HEK293 (cell line): ENCODE data around the gene DNAJC13.

Experiments used
- CTCF ChIA-PET: fragments of 350-600 bp; formaldehyde crosslinking; extraction: SDS; loops from one replicate; lab custom pipeline; 2021; ENCODE audit warnings: antibody characterized with exemption; lab: Yijun Ruan, JAX
- POLR2A ChIA-PET: fragments of 300-600 bp; formaldehyde crosslinking; extraction: SDS; loops from one replicate; lab custom pipeline; 2020; ENCODE audit warnings: antibody characterized with exemption, inconsistent platforms; lab: Yijun Ruan, JAX
- H3K27ac ChIP-seq: fragments of 200-500 bp; sonication (Bioruptor generic); 2 replicates; pipeline ENCODE4 v1.5.1; 2014; ENCODE audit warnings: low read depth, low read length, control low read depth, inconsistent platforms; ENCODE audit errors: extremely low read depth
- H3K36me3 ChIP-seq, 2 experiments: fragments of 200-500 bp in 1 of 2; sonication (Bioruptor generic) in 1 of 2; 1 replicate in 1 of 2; 2 replicates in 1 of 2; pipeline ENCODE4 v1.5.1; 2014 to 2017; ENCODE audit warnings: inconsistent platforms in 2 of 2, low read length in 2 of 2; ENCODE audit not compliant: control insufficient read depth in 2 of 2, insufficient read depth in 1 of 2
- H3K4me1 ChIP-seq: fragments of 200-500 bp; sonication (Bioruptor generic); 2 replicates; pipeline ENCODE4 v1.5.1; 2014; ENCODE audit warnings: mild to moderate bottlenecking, low read length, inconsistent platforms; ENCODE audit not compliant: control insufficient read depth, insufficient read depth
- H3K4me3 ChIP-seq: 2 replicates; pipeline ENCODE4 v1.5.1; 2011; ENCODE audit warnings: low read depth, mild to moderate bottlenecking, control low read depth, low read length, moderate library complexity
- H3K9me3 ChIP-seq: fragments of 200-500 bp; sonication (Bioruptor generic); 2 replicates; pipeline ENCODE4 v1.5.1; 2014; ENCODE audit warnings: low read depth, low read length, inconsistent platforms; ENCODE audit not compliant: control insufficient read depth, insufficient read depth
- ELK4 ChIP-seq: IDR thresholded peaks from 2 replicates; pipeline ENCODE4 v1.6.1; 2011; ENCODE audit warnings: mild to moderate bottlenecking, low read depth, low read length, borderline replicate concordance
- GLI2 ChIP-seq: fragments of 450-650 bp; formaldehyde crosslinking; IDR thresholded peaks from 2 replicates; pipeline ENCODE4; 2017; ENCODE audit warnings: missing biosample characterization, missing genetic modification characterization, low read depth, borderline replicate concordance
- GLIS2 ChIP-seq: fragments of 450-650 bp; formaldehyde crosslinking; IDR thresholded peaks from 2 replicates; pipeline ENCODE4 v1.5.1; 2016; ENCODE audit warnings: missing biosample characterization, missing genetic modification characterization
- HOXA7 ChIP-seq: sonication (generic); formaldehyde crosslinking; IDR thresholded peaks from 2 replicates; pipeline ENCODE4 v1.8.1; 2022; ENCODE audit warnings: missing genetic modification reagents, borderline replicate concordance
- IKZF3 ChIP-seq: fragments of 450-650 bp; IDR thresholded peaks from 2 replicates; pipeline ENCODE4 v1.5.0; 2018; ENCODE audit warnings: missing biosample characterization, mild to moderate bottlenecking, missing genetic modification characterization, moderate library complexity
- RBAK ChIP-seq: fragments of 450-650 bp; formaldehyde crosslinking; IDR thresholded peaks from 2 replicates; pipeline ENCODE4 v1.5.1; 2016; ENCODE audit warnings: missing biosample characterization, missing genetic modification characterization
- SALL2 ChIP-seq: fragments of 450-650 bp; formaldehyde crosslinking; IDR thresholded peaks from 2 replicates; pipeline ENCODE4 v1.5.0; 2017; ENCODE audit warnings: missing biosample characterization, mild to moderate bottlenecking, missing genetic modification characterization, borderline replicate concordance
- SCRT1 ChIP-seq: fragments of 450-650 bp; formaldehyde crosslinking; IDR thresholded peaks from 2 replicates; pipeline ENCODE4 v1.5.1; 2016; ENCODE audit warnings: missing biosample characterization, missing genetic modification characterization, borderline replicate concordance
- YY1 ChIP-seq: fragments of 450-650 bp; formaldehyde crosslinking; IDR thresholded peaks from 2 replicates; pipeline ENCODE4 v1.5.1; 2018; ENCODE audit warnings: missing biosample characterization, missing genetic modification characterization
- ZBTB1 ChIP-seq: fragments of 450-650 bp; formaldehyde crosslinking; IDR thresholded peaks from 2 replicates; pipeline ENCODE4 v1.5.1; 2016; ENCODE audit warnings: missing biosample characterization, missing genetic modification characterization
- ZNF302 ChIP-seq: fragments of 450-650 bp; formaldehyde crosslinking; IDR thresholded peaks from 2 replicates; pipeline ENCODE4 v1.5.1; 2016; ENCODE audit warnings: missing biosample characterization, missing genetic modification characterization, low read depth
- ZNF488 ChIP-seq: fragments of 450-650 bp; formaldehyde crosslinking; IDR thresholded peaks from 2 replicates; pipeline ENCODE4 v1.5.1; 2016; ENCODE audit warnings: missing biosample characterization, missing genetic modification characterization
- ZNF521 ChIP-seq: fragments of 450-650 bp; formaldehyde crosslinking; IDR thresholded peaks from 2 replicates; pipeline ENCODE4 v1.5.1; 2017; ENCODE audit warnings: missing biosample characterization, mild to moderate bottlenecking, missing genetic modification characterization
- ZNF560 ChIP-seq: fragments of 450-650 bp; formaldehyde crosslinking; IDR thresholded peaks from 2 replicates; pipeline ENCODE4 v1.5.1; 2017; ENCODE audit warnings: missing biosample characterization, missing genetic modification characterization, borderline replicate concordance
- ZNF664 ChIP-seq: fragments of 450-650 bp; formaldehyde crosslinking; IDR thresholded peaks from 2 replicates; pipeline ENCODE4 v1.5.1; 2016; ENCODE audit warnings: missing biosample characterization, missing genetic modification characterization
- ZNF792 ChIP-seq: fragments of 450-650 bp; formaldehyde crosslinking; IDR thresholded peaks from 2 replicates; pipeline ENCODE4 v1.5.1; 2016; ENCODE audit warnings: missing biosample characterization, missing genetic modification characterization
- ZXDB ChIP-seq: fragments of 450-650 bp; formaldehyde crosslinking; IDR thresholded peaks from 2 replicates; pipeline ENCODE4 v1.5.1; 2016; ENCODE audit warnings: missing biosample characterization, missing genetic modification characterization
- TF ChIP-seq, protein P1 (sequence below): fragments of 450-650 bp; formaldehyde crosslinking; IDR thresholded peaks from 2 replicates; pipeline ENCODE4 v1.5.1; 2016; ENCODE audit warnings: missing biosample characterization, missing genetic modification characterization
- TF ChIP-seq, protein P2 (sequence below): fragments of 450-650 bp; formaldehyde crosslinking; IDR thresholded peaks from 2 replicates; pipeline ENCODE4 v1.5.1; 2016; ENCODE audit warnings: missing biosample characterization, missing genetic modification characterization, borderline replicate concordance
- TF ChIP-seq, protein P3 (sequence below): fragments of 450-650 bp; formaldehyde crosslinking; IDR thresholded peaks from 2 replicates; pipeline ENCODE4 v1.5.1; 2016; ENCODE audit warnings: missing biosample characterization, missing genetic modification characterization
- TF ChIP-seq, protein P4 (sequence below): fragments of 450-650 bp; formaldehyde crosslinking; IDR thresholded peaks from 2 replicates; pipeline ENCODE4 v1.5.1; 2016; ENCODE audit warnings: missing biosample characterization, missing genetic modification characterization
- TF ChIP-seq, protein P5 (sequence below): fragments of 450-650 bp; formaldehyde crosslinking; IDR thresholded peaks from 2 replicates; pipeline ENCODE4 v1.5.1; 2017; ENCODE audit warnings: missing biosample characterization, missing genetic modification characterization

Gene DNAJC13

GRCh38 chr3:132509096-132509495, 91.8 kb downstream of the DNAJC13 start (continued):
- TF ChIP-seq, protein P1, sequence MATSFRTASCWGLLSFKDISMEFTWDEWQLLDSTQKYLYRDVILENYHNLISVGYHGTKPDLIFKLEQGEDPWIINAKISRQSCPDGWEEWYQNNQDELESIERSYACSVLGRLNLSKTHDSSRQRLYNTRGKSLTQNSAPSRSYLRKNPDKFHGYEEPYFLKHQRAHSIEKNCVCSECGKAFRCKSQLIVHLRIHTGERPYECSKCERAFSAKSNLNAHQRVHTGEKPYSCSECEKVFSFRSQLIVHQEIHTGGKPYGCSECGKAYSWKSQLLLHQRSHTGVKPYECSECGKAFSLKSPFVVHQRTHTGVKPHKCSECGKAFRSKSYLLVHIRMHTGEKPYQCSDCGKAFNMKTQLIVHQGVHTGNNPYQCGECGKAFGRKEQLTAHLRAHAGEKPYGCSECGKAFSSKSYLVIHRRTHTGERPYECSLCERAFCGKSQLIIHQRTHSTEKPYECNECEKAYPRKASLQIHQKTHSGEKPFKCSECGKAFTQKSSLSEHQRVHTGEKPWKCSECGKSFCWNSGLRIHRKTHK (tag by site-specific recombination), result no peak
- TF ChIP-seq ZNF488 (tag by site-specific recombination) (no peak), ZBTB1 (tag by site-specific recombination) (no peak), ELK4 (no peak), ZXDB (tag by site-specific recombination) (no peak), ZNF792 (tag by site-specific recombination) (no peak), YY1 (no peak), IKZF3 (tag by site-specific recombination) (no peak), SCRT1 (tag by site-specific recombination) (no peak)
- TF ChIP-seq, protein P2, sequence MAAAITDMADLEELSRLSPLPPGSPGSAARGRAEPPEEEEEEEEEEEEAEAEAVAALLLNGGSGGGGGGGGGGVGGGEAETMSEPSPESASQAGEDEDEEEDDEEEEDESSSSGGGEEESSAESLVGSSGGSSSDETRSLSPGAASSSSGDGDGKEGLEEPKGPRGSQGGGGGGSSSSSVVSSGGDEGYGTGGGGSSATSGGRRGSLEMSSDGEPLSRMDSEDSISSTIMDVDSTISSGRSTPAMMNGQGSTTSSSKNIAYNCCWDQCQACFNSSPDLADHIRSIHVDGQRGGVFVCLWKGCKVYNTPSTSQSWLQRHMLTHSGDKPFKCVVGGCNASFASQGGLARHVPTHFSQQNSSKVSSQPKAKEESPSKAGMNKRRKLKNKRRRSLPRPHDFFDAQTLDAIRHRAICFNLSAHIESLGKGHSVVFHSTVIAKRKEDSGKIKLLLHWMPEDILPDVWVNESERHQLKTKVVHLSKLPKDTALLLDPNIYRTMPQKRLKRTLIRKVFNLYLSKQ (tag by site-specific recombination), result no peak
- TF ChIP-seq, all 188 proteins: peak for 0

- ChIA-PET POLR2A (no interaction called here), CTCF (interaction anchor here (0.6 kb wide), 1 partner anchor 1967 kb away, joined by 4 read pairs; no protein-coding TSS in a partner anchor)
- no peaks in the 10 kb centered on the region for H3K9me3 ChIP-seq
- TF ChIP-seq ZNF521, result no peak
- TF ChIP-seq, all 188 proteins: peak for 0
- no peak overlapping the region for H3K27ac ChIP-seq
- peaks cover 1 to 65% of the 10 kb centered on the region in 2 experiments; a peak in 1 of 3 replicates for H3K36me3 ChIP-seq
- H3K4me3 ChIP-seq, result no peak overlapping the region
- H3K4me1 ChIP-seq, result no peaks in the 10 kb centered on the region
Observed at GRCh38 chr3:132509506-132509905, 92.2 kb downstream of the DNAJC13 start.

DNA sequence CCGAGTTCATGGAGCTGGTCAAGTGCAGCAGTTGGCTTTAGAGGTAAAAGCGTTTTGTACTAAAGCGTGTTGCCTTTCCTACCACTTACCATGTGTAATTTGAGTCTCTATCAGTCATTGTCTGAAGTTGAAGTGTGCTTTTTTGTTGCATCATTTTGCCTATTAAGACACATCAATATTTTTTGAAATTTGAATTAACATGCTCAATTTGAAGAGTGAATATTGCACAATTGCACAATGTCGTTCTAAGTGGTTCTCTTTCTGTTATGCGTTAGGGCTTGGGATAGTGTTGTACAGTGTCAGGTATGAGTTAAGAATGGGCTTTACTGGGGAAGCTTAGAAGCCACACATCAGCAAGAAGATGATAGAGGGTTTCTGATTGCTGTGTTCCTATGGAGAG, 95.8 kb downstream of the DNAJC13 start:
- CTCF ChIA-PET, result no interaction called here
- Histone ChIP-seq H3K36me3 (peaks cover 4 to 72% of the 10 kb centered on the region in 2 experiments; a peak in 2 of 3 replicates), H3K4me3 (no peak overlapping the region), H3K27ac (no peak overlapping the region), H3K4me1 (no peaks in the 10 kb centered on the region), H3K9me3 (no peaks in the 10 kb centered on the region)
- POLR2A ChIA-PET, result no interaction called here
- no peak for TF ChIP-seq ZNF302
- no peak for TF ChIP-seq RBAK (tag by site-specific recombination)
- no peak for TF ChIP-seq GLIS2 (tag by site-specific recombination)
- no peak for TF ChIP-seq SALL2 (tag by site-specific recombination)
- TF ChIP-seq, protein P3, sequence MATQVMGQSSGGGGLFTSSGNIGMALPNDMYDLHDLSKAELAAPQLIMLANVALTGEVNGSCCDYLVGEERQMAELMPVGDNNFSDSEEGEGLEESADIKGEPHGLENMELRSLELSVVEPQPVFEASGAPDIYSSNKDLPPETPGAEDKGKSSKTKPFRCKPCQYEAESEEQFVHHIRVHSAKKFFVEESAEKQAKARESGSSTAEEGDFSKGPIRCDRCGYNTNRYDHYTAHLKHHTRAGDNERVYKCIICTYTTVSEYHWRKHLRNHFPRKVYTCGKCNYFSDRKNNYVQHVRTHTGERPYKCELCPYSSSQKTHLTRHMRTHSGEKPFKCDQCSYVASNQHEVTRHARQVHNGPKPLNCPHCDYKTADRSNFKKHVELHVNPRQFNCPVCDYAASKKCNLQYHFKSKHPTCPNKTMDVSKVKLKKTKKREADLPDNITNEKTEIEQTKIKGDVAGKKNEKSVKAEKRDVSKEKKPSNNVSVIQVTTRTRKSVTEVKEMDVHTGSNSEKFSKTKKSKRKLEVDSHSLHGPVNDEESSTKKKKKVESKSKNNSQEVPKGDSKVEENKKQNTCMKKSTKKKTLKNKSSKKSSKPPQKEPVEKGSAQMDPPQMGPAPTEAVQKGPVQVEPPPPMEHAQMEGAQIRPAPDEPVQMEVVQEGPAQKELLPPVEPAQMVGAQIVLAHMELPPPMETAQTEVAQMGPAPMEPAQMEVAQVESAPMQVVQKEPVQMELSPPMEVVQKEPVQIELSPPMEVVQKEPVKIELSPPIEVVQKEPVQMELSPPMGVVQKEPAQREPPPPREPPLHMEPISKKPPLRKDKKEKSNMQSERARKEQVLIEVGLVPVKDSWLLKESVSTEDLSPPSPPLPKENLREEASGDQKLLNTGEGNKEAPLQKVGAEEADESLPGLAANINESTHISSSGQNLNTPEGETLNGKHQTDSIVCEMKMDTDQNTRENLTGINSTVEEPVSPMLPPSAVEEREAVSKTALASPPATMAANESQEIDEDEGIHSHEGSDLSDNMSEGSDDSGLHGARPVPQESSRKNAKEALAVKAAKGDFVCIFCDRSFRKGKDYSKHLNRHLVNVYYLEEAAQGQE (tag by site-specific recombination), result no peak
- TF ChIP-seq, protein P4, sequence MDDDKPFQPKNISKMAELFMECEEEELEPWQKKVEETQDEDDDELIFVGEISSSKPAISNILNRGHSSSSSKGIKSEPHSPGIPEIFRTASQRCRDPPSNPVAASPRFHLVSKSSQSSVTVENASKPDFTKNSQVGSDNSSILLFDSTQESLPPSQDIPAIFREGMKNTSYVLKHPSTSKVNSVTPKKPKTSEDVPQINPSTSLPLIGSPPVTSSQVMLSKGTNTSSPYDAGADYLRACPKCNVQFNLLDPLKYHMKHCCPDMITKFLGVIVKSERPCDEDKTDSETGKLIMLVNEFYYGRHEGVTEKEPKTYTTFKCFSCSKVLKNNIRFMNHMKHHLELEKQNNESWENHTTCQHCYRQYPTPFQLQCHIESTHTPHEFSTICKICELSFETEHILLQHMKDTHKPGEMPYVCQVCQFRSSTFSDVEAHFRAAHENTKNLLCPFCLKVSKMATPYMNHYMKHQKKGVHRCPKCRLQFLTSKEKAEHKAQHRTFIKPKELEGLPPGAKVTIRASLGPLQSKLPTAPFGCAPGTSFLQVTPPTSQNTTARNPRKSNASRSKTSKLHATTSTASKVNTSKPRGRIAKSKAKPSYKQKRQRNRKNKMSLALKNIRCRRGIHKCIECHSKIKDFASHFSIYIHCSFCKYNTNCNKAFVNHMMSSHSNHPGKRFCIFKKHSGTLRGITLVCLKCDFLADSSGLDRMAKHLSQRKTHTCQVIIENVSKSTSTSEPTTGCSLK, result no peak
- TF ChIP-seq ZNF664 (tag by site-specific recombination), result no peak
- TF ChIP-seq, protein P5, sequence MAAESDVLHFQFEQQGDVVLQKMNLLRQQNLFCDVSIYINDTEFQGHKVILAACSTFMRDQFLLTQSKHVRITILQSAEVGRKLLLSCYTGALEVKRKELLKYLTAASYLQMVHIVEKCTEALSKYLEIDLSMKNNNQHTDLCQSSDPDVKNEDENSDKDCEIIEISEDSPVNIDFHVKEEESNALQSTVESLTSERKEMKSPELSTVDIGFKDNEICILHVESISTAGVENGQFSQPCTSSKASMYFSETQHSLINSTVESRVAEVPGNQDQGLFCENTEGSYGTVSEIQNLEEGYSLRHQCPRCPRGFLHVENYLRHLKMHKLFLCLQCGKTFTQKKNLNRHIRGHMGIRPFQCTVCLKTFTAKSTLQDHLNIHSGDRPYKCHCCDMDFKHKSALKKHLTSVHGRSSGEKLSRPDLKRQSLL (tag by site-specific recombination), result no peak
- no peak for TF ChIP-seq GLI2 (tag by site-specific recombination)
- TF ChIP-seq HOXA7 (CRISPR knock-in tag), result no peak
- no peak for TF ChIP-seq ZNF560
